A549 (cell line): ENCODE data around the gene MME.

Experiments used
- CTCF ChIP-seq: fragments of >200 bp; sonication (Bioruptor Twin); formaldehyde crosslinking; IDR thresholded peaks from 3 replicates; pipeline ENCODE4 v1.5.1; 2016
- FOXS1 ChIP-seq: fragments of 250-450 bp; sonication (Bioruptor Pico); IDR thresholded peaks from 2 replicates; pipeline ENCODE4 v1.5.0; 2020; ENCODE audit warnings: mild to moderate bottlenecking, moderate library complexity
- HMGXB4 ChIP-seq: fragments of 250-450 bp; sonication (Bioruptor Pico); IDR thresholded peaks from 2 replicates; pipeline ENCODE4 v1.5.0; 2021; ENCODE audit warnings: mild to moderate bottlenecking, moderate library complexity, borderline replicate concordance
- NR3C1 ChIP-seq: fragments of >200 bp; sonication (Bioruptor Twin); formaldehyde crosslinking; IDR thresholded peaks from 3 replicates; pipeline ENCODE4 v1.6.1; 2017
- POLR2A ChIP-seq: IDR thresholded peaks from 2 replicates; pipeline ENCODE4 v1.6.1; 2012; ENCODE audit warnings: mild to moderate bottlenecking, low read length
- TFCP2L1 ChIP-seq: fragments of 250-450 bp; sonication (Bioruptor Pico); IDR thresholded peaks from 2 replicates; pipeline ENCODE4 v1.5.0; 2021; ENCODE audit warnings: mild to moderate bottlenecking
- USF2 ChIP-seq: fragments of 450-650 bp; IDR thresholded peaks from 2 replicates; pipeline ENCODE4 v1.6.1; 2014; ENCODE audit warnings: antibody characterized with exemption

- TF ChIP-seq FOXS1 (CRISPR knock-in tag) (no peak), NR3C1 (no peak), CTCF (no peak), POLR2A (no peak), USF2 (no peak), HMGXB4 (CRISPR knock-in tag) (no peak), TFCP2L1 (no peak)
Measured at GRCh38 chr3:155149494-155149893, 69.4 kb downstream of the MME start.
